HG03521 (cell line): Measurements from ENCODE around the gene CFDP1.
A peak's percentile ranks its signal among the peaks of the same experiment; 100 is the strongest.

Experiments
- ATAC-seq: cut with Tn5 transposase; IDR thresholded peaks from one replicate; pipeline ENCODE4 v1.9.1; 2021; ENCODE audit warnings: mild to moderate bottlenecking, moderate library complexity; ENCODE audit not compliant: unreplicated experiment

CFDP1 gene

GRCh38 chr16:75256059-75256571 is 177.2 kb downstream of the CFDP1 start:
- no peak for ATAC-seq

- ATAC-seq = no peak
Observed at GRCh38 chr16:75254359-75254837, 178.9 kb downstream of the CFDP1 start.

- no peak for ATAC-seq
Observed at GRCh38 chr16:75252946-75253911, 180.1 kb downstream of the CFDP1 start.

- no peak for ATAC-seq
Observed at GRCh38 chr16:75252049-75252864, 181.0 kb downstream of the CFDP1 start.

- ATAC-seq = peak; percentile 57
Observed at GRCh38 chr16:75251280-75252048, 181.8 kb downstream of the CFDP1 start, which contains the start of gene BCAR1. Gene BCAR1, minus strand, starts transcription at chr16:75251624. Its CDS starts 142 bp downstream, at chr16:75251482.

- peak; percentile 28 for ATAC-seq
Observed at GRCh38 chr16:75250809-75251279, 182.5 kb downstream of the CFDP1 start.

- no peak for ATAC-seq
Observed at GRCh38 chr16:75250089-75250808, 183.1 kb downstream of the CFDP1 start.

GRCh38 chr16:75249441-75249840 is 183.9 kb downstream of the CFDP1 start:
- ATAC-seq = no peak

GRCh38 chr16:75248536-75249380 is 184.5 kb downstream of the CFDP1 start:
- ATAC-seq = no peak

GRCh38 chr16:75248142-75248535 is 185.2 kb downstream of the CFDP1 start:
- ATAC-seq = no peak

GRCh38 chr16:75247249-75247648 is 186.1 kb downstream of the CFDP1 start:
- ATAC-seq = no peak

GRCh38 chr16:75246504-75247205 is 186.6 kb downstream of the CFDP1 start:
- ATAC-seq = no peak

GRCh38 chr16:75244844-75245758 is 188.2 kb downstream of the CFDP1 start:
- ATAC-seq = no peak

GRCh38 chr16:75244225-75244809 is 189.0 kb downstream of the CFDP1 start:
- ATAC-seq = no peak
